Stimulated activated naive B cell treated with anti-CD40 and anti-IgM and Interleukin-4, amounts not matched to agents 10 μg/mL and 1 μg/mL and 100 μg/mL, for 72 hours (primary cell): Measurements from ENCODE around the gene RNF186.

Experiments used
- ATAC-seq, 2 donors: fragments of 150-1000 bp; cut with Tn5 transposase; replicated peaks; 2 replicates each; pipeline ENCODE4 v1.10.0; 2021; ENCODE audit warnings: moderate library complexity in 1 of 2
- DNase-seq: peaks from one replicate; pipeline ENCODE4 v3.0.0; 2021
- H3K27ac Mint-ChIP-seq: one replicate; pipeline ENCODE4 v1.8.0; 2022; ENCODE audit warnings: mild to moderate bottlenecking, mixed read lengths
- H3K27me3 Mint-ChIP-seq, 2 donors: one replicate each; pipeline ENCODE4 v1.8.0; 2022; ENCODE audit warnings: mixed read lengths in 2 of 2
- H3K36me3 Mint-ChIP-seq, 2 donors: one replicate each; pipeline ENCODE4 v1.8.0; 2022; ENCODE audit warnings: mixed read lengths in 2 of 2, mild to moderate bottlenecking in 1 of 2
- H3K4me1 Mint-ChIP-seq, 2 donors: one replicate each; pipeline ENCODE4 v1.8.0; 2022; ENCODE audit warnings: mixed read lengths in 2 of 2, mild to moderate bottlenecking in 1 of 2
- H3K4me3 Mint-ChIP-seq, 2 donors: one replicate each; pipeline ENCODE4 v1.8.0; 2022; ENCODE audit warnings: mild to moderate bottlenecking in 2 of 2, mixed read lengths in 2 of 2, moderate library complexity in 1 of 2
- H3K9me3 Mint-ChIP-seq, 2 donors: one replicate each; pipeline ENCODE4 v1.8.0; 2022; ENCODE audit warnings: mixed read lengths in 2 of 2, mild to moderate bottlenecking in 1 of 2

The RNF186 gene

DNA sequence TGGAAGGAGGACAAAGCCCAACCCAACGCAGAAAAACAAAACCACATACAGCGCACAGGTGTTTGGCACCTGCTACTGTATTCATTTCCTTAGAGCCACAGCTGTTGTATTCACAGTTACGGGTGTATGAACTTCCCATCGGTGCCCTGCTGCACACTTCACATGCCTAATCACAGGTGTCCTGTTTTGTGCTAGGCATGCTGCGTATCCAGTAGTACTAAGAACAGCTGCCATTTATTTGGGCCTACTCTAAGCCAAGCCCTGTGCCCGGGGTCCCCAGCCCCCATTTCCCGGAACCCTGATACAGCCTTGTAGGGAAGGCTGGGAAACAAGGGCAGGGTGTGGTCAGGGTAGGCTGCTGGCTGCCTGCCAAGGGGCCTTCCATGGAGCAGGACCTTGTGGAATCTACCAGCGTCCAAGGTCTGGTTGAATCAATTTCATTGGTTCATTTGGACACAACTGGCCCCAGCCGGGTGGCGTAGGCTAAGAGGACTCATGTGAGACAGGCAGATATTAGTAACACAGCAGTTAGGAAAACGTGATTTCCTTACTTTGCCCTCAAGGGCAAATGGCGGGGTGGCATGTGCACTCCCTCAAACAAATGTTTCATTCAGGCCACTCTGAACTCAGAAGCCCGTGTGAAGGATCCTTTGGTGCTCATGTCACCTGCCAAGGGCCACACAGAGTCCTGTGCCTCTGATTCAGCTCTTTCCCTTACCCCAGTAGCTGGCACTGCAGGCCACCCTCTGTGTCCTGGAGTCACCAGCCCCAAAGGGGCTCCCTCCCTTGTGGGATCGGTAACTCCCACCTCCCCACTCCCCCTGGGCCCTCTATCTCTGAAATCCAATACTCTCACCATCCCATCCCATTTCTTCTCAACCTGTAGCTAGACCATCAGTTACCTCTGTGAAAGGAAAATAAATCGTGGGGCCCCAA, 986 bp upstream of the RNF186 start:
- H3K27me3 Mint-ChIP-seq: peaks cover 8 to 18% of the 10 kb centered on the region in 2 donors
- H3K27ac Mint-ChIP-seq: no peak overlapping the region
- H3K4me3 Mint-ChIP-seq: no peak overlapping the region
- H3K9me3 Mint-ChIP-seq: no peaks in the 10 kb centered on the region
- H3K36me3 Mint-ChIP-seq: no peaks in the 10 kb centered on the region
- DNase-seq: no peak
- no peaks in the 10 kb centered on the region for H3K4me1 Mint-ChIP-seq
- ATAC-seq: no peak

DNA sequence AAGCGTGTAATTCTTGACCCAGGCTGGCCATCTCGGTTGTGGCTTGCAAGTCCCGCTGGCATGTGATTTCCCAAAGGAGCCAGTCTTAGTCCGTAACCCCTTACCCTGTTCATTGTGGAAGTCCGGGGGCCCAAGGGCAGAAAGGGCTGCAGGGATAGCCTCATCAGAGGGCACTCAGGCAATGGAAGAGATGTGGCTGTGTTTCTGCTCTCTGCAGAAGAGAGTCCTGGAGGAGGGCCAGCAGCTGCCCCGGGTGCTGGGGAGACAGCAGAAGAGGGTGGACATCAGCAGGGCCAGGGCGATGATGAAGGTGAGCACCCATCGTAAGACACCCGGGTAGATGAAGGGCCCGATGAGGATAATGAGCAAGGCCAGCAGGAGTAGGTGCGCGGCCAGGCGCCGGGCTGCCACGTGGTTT, 830 bp downstream of the RNF186 start:
- H3K27ac Mint-ChIP-seq: peak overlapping the region; percentile 47
- no peaks in the 10 kb centered on the region for H3K9me3 Mint-ChIP-seq
- ATAC-seq: no peak
- DNase-seq: no peak
- H3K36me3 Mint-ChIP-seq: no peaks in the 10 kb centered on the region
- H3K4me1 Mint-ChIP-seq: no peaks in the 10 kb centered on the region
- no peak overlapping the region for H3K4me3 Mint-ChIP-seq
- peaks cover 8 to 20% of the 10 kb centered on the region in 2 donors for H3K27me3 Mint-ChIP-seq

DNA sequence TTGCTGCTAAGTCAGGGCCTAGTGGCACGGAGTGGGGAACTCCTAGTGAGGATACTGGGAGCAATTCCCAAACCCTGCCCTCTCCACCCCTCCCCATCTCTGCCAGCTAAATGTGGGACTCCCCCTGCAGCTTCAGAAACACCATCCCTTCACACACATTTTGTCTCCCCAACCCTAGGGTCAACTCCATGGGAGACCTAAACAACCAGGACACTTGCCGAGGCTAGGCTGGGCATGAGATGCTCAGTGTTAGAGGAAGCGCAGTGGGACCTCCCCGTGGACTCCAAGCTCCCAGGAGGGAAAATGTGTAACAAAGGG, 1.5 kb downstream of the RNF186 start:
- no peak overlapping the region for H3K27ac Mint-ChIP-seq
- DNase-seq: no peak
- H3K27me3 Mint-ChIP-seq: peaks cover 14 to 24% of the 10 kb centered on the region in 2 donors
- no peak overlapping the region for H3K4me3 Mint-ChIP-seq
- no peaks in the 10 kb centered on the region for H3K9me3 Mint-ChIP-seq
- no peak for ATAC-seq
- H3K4me1 Mint-ChIP-seq: no peaks in the 10 kb centered on the region
- no peaks in the 10 kb centered on the region for H3K36me3 Mint-ChIP-seq

DNA sequence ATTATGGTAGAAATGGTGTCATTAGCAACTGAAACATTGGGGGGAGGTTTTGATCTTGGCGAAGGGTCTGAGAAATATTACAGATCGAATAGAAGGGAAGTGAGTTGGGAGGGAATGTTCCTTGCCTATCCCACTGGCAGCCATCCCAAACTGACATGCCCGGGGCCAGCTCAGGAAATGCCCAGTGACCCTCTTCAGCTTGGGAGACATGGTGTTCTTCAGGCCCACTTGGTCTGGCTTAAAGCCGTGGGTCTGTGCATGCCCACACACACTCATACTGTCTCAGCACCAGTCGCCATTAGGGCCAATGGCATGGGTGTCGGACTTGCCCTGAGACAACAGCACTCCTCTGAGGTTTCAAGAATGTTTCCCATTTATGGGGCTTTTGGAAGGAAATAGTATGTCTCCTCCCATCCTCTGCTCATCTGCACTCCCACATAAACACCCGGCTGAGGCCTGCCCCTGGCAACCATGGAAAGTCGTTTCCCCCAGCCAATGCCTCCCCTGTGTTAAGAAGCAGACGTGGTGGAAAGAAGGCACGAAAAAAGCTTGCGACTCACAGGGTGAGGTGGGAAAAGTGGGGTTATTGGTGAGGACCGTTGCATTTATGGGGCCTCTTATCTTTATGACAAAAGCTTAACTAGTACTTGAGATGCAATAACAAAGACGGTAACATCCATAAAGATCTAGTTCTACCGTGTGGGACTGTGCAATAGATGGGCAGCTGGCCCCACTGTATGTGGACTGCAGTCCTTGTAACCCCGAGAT, 2.0 kb downstream of the RNF186 start:
- DNase-seq (no peak), ATAC-seq (no peak)
- Mint-ChIP-seq H3K4me3 (no peak overlapping the region), H3K4me1 (no peaks in the 10 kb centered on the region), H3K9me3 (no peaks in the 10 kb centered on the region), H3K27me3 (peaks cover 19 to 28% of the 10 kb centered on the region in 2 donors), H3K27ac (no peak overlapping the region), H3K36me3 (no peaks in the 10 kb centered on the region)

DNA sequence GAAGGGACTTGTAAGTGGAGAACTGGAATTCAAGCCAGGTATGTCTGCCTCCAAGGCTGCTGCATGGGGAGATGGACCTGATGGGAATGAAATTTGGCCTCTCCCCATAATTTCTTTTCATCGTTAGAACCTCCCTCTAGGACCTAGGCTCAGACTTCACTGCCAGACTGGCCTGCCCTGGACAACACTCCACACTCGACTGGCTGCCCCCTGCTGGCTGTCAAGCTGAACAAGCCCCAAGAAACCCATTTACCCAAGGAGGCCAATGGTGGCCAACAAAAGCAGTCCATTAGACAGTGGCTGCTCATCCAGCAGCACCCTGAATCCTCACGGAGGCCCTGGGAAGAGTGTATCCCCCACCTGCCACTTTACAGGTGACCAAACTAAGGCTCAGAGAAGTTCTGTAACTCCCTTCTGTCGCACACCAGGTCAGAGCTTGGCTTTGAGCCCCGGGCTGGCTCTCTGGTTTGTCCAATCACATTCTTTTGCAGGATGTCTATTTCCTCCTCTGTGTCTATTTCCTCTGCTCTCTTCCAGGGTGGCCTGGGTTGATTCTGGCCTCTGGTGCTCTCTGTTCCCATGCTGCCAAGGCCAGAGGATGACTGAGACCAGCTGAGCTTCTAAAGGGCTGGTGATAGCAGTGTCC, 3.8 kb downstream of the RNF186 start:
- H3K27ac Mint-ChIP-seq: no peak overlapping the region
- peak; percentile 67 to 73 for ATAC-seq
- no peaks in the 10 kb centered on the region for H3K9me3 Mint-ChIP-seq
- no peak for DNase-seq
- H3K27me3 Mint-ChIP-seq: peaks cover 24 to 33% of the 10 kb centered on the region in 2 donors
- no peaks in the 10 kb centered on the region for H3K36me3 Mint-ChIP-seq
- no peak overlapping the region for H3K4me3 Mint-ChIP-seq
- no peaks in the 10 kb centered on the region for H3K4me1 Mint-ChIP-seq

DNA sequence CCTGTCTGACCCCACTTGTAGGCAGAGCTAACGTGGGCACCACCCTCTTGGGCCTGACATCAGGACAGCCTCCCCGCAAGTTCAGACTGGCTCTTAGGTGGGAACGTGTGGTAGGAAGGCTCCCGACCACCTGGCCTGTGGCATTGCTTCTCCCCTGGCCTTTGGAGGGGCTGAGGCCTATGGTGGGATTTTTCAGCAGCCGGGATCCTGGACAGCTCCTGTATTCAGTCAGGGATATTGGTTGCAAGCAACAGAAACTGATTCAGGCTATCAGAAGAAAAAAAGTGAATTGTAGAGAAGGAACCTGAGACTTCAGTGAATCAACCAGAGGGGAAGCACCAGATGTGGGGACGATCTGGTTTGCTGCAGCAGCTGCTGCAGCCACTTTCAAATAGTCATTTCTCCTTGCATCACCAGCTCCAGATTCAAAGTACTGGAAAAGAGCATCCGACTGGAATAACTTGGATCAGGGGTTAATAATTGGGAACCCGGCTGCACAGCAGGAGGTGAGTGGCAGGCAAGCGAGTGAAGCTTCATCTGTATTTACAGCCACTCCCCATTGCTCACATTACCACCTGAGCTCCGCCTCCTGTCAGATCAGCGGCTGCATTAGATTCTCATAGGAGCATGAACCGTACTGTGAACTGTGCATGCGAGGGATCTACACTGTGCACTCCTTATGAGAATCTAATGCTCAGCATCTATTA, 5.9 kb downstream of the RNF186 start:
- Mint-ChIP-seq H3K27ac (no peak overlapping the region), H3K9me3 (no peaks in the 10 kb centered on the region), H3K27me3 (peaks cover 20 to 38% of the 10 kb centered on the region in 2 donors), H3K4me1 (no peaks in the 10 kb centered on the region), H3K4me3 (no peak overlapping the region), H3K36me3 (no peaks in the 10 kb centered on the region)
- ATAC-seq: no peak
- DNase-seq: no peak

DNA sequence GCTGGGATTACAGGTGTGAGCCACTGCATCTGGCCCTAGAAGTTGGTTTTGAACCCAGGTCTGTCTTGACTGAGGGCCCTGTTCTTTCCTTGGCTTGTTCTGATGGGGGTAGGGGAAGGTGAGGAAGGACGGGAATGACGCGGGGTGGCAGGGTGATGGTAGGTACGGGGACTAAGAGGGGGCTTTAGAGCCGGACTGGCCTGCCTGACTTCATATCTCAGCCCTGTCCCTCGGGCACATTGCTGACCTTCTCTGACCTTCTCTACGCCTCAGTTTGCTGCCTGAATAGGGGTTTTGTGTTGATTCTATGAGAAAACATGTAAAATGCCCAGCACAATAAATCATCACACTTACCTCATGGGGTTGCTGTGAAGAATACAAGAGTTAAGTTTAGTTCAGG, 6.7 kb downstream of the RNF186 start:
- no peak for ATAC-seq
- Mint-ChIP-seq H3K9me3 (no peaks in the 10 kb centered on the region), H3K4me1 (no peaks in the 10 kb centered on the region), H3K4me3 (no peak overlapping the region), H3K27me3 (peaks cover 16 to 31% of the 10 kb centered on the region in 2 donors), H3K27ac (no peak overlapping the region), H3K36me3 (no peaks in the 10 kb centered on the region)
- DNase-seq: no peak

DNA sequence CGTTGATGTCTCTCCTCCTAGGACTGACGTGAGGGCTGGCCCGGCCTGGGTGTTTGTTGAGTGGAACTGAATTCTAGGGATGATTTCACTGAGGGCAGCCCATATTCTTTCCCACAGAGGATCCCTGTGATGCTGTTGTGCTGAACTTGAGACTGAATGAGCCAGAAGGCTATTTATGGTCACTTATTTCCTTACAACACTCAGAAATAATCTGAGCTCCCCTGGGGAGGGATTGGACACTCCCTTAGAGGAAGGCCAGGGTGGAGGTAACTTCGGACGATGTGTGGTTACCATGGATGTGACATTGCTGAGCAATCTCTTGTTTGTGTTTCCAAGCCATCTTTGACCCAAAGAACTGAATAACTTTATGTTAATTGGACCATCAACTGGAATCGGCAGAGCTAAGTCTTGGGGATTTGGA, 10.2 kb downstream of the RNF186 start:
- Mint-ChIP-seq H3K9me3 (no peaks in the 10 kb centered on the region), H3K27ac (no peak overlapping the region), H3K4me1 (peaks cover 5 to 14% of the 10 kb centered on the region in 2 donors), H3K4me3 (no peak overlapping the region), H3K36me3 (no peaks in the 10 kb centered on the region), H3K27me3 (peaks cover 16 to 23% of the 10 kb centered on the region in 2 donors)
- no peak for DNase-seq
- no peak for ATAC-seq

DNA sequence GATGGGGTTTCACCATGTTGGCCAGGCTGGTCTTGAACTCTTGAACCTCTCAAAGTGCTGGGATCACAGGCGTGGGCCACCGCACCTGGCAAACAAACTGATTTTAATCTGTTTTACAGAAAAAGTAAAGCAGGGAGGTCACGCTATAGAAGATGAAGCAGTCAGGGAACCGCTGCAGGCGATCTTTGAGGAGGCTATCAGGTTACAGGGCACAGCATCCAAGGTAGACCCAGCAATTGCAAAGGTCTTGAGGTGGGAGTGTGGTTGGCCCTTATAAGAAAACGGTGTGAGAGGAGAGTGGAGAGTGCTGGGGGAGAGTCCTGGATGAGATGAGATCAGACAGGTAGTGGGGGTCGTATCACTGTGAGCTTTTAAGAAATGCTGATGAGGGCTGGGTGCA, 12.8 kb downstream of the RNF186 start:
- Mint-ChIP-seq H3K9me3 (no peaks in the 10 kb centered on the region), H3K4me3 (no peak overlapping the region), H3K27ac (no peak overlapping the region), H3K36me3 (peaks cover under 1 to 1% of the 10 kb centered on the region in 2 donors), H3K4me1 (peaks cover 14 to 27% of the 10 kb centered on the region in 2 donors), H3K27me3 (peaks cover 0 to 8% of the 10 kb centered on the region in 2 donors)
- ATAC-seq: no peak
- no peak for DNase-seq

DNA sequence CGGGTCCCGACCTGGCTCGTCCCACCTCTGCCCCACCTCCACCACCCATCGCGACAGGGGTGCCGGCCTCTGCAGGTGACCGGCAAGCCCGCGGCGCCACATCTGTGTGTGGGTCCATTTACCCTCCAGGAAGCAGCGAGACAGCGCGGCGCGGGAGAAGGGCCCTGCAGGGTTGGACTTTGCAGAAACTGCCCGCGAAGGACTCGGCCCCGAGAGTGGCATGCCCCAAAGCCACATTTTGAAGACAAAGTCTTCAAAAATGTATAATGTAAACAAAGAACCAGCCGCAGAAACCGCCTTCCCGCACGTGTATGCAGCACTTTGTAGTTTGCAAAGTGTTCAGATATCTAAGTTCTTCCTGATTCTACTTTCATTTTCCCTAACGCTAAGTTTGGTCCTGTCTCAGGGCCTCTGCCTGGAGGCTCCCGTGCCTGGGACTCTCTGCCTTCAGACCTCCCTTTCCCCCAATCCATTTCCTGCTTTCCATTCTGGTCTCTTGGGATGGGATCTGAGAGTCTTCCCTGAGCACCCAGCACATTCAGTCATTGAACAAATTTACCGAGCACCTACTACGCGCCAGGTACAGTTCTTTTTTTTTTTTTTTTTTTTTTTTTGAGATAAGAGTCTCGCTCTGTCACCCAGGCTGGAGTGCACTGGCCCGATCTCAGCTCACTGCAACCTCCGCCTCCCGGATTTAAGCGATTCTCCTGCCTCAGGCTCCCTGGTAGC, 14.8 kb downstream of the RNF186 start:
- H3K36me3 Mint-ChIP-seq: peaks cover 9 to 11% of the 10 kb centered on the region in 2 donors
- ATAC-seq (peak; percentile 72 to 75), DNase-seq (peak; percentile 42)
- H3K27me3 Mint-ChIP-seq: peaks cover 0 to 5% of the 10 kb centered on the region in 2 donors
- H3K9me3 Mint-ChIP-seq: no peaks in the 10 kb centered on the region
- peaks cover 17 to 33% of the 10 kb centered on the region in 2 donors for H3K4me1 Mint-ChIP-seq
- peak overlapping the region; percentile 87 to 92 for H3K4me3 Mint-ChIP-seq
- peak overlapping the region; percentile 91 for H3K27ac Mint-ChIP-seq

DNA sequence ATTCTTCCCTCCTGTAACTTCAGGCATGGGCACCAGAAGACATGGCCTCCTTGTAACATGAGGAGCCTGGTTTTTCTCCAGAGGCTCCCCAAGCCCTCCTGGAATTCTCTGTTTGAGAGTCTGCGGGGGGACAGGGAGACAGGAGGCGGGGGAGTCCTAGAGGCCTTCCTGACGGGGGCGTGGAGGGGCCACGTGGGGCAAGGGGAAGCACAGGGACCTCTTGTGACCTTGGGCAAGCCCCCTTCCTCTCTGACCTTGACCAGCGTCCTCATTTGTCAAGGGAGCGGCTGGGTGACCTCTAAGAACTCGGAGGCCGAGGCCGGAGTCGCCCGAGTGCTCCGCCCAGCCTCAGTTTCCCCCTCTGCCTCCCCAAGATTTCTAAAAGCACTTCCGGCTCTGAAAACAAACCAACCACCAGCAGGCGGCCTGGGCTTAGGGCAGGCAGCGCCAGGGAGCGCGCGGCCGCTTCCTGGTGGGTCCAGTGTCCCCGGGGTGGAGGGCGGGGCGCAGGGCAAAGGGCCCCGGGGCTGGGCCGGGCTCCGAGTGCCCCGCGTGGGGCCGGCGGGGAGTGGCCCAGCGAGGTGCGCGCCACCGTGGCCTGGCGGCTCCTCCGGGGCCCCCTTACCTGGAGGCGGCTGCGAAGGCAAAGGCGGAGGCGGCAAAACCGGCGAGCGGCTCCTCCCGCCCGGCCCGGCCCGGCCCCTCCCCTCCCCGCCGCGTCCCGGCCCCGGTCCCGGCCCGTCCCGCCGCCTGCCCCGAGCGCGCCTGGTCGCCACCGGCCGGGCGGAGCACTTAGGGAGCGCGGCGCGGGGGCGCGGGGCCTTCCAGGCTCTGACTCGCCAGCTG, 15.6 kb downstream of the RNF186 start, which contains the start of gene TMCO4:
Gene TMCO4 (minus strand): TSS at position 687 of the 846 bp plus-strand sequence. CDS start 19,158 bp downstream, outside the sequence.
- Mint-ChIP-seq H3K9me3 (no peaks in the 10 kb centered on the region), H3K4me1 (peaks cover 19 to 33% of the 10 kb centered on the region in 2 donors), H3K27ac (peak within 1 kb of the TSS; percentile 98), H3K36me3 (peaks cover 13 to 17% of the 10 kb centered on the region in 2 donors), H3K4me3 (peak within 1 kb of the TSS; percentile 87 to 92), H3K27me3 (no peaks in the 10 kb centered on the region)
- ATAC-seq (peak; percentile 84 to 86), DNase-seq (peak; percentile 48)

DNA sequence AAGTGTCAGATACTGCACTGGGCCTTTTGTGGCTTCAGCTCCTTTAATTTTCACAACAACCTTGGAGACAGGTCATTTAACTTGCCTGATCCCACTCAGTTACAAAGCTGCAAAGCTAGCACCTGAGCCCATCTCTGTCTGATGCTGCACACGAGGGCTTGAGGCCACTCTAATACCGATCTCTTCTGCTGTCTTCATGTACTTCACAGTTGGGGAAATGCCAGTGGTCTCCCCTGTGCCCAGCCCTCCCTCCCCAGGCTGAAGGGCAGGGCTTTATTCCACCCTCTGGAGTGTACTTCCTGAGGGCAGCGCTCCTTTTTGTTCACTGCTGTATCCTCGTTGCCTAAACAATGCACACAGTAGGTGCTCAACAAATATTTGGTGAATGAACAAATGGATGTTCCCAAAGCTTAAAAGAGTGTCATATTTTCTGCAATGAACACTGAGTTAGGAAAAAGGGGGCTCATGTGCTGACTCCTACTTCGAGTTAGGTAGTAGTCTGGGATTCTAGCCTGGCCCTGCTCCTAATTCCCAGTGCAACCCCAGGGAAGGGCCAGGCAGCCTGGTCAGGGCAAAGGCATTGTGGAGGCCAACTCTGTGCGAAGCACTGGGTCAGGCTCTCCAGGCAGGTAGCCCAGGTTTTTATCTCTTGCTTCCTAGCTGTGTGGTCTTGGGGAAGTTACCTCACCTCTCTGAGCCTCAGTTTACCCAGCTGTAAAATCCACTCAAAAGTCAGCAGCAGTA, 16.4 kb downstream of the RNF186 start:
- Mint-ChIP-seq H3K9me3 (no peaks in the 10 kb centered on the region), H3K4me3 (peak overlapping the region; percentile 86 to 92)

More for the DNA sequence above, 16.4 kb downstream of the RNF186 start:
- ATAC-seq: no peak
- Mint-ChIP-seq H3K4me1 (peaks cover 24 to 38% of the 10 kb centered on the region in 2 donors), H3K27ac (peak overlapping the region; percentile 98), H3K27me3 (no peaks in the 10 kb centered on the region), H3K36me3 (peaks cover 17 to 25% of the 10 kb centered on the region in 2 donors)
- no peak for DNase-seq
